K562 (cell line): ENCODE data around the gene TBRG1. TPM values are rescaled to one million over a fixed set of nuclear protein-coding genes. Genes with fewer than 3 reads are reported as not detected.

Experiments
- BCL6 ChIP-seq: fragments of 250-450 bp; sonication (Bioruptor Pico); IDR thresholded peaks from 2 replicates; pipeline ENCODE4 v1.4.0; 2020
- CTBP1 ChIP-seq: fragments of 450-650 bp; IDR thresholded peaks from 2 replicates; pipeline ENCODE4 v1.6.1; 2016; ENCODE audit warnings: borderline replicate concordance
- ETV1 ChIP-seq: fragments of 450-650 bp; conservative IDR thresholded peaks from 2 replicates; pipeline ENCODE4 v1.6.1; 2016; ENCODE audit warnings: missing genetic modification characterization, control low read depth, low read depth, missing compliant biosample characterization
- GABPA ChIP-seq: fragments of 200-800 bp; sonication (Bioruptor generic); conservative IDR thresholded peaks from 2 replicates; pipeline ENCODE4 v1.6.1; 2016; ENCODE audit warnings: low read depth, missing genetic modification characterization, missing compliant biosample characterization
- KDM2B ChIP-seq: fragments of 250-450 bp; sonication (Bioruptor Pico); IDR thresholded peaks from 2 replicates; pipeline ENCODE4 v1.8.0; 2021; ENCODE audit warnings: mild to moderate bottlenecking, moderate library complexity
- KLF13 ChIP-seq: fragments of 450-650 bp; IDR thresholded peaks from 2 replicates; pipeline ENCODE4 v1.6.1; 2016; ENCODE audit warnings: missing genetic modification characterization, low read depth, mild to moderate bottlenecking, missing compliant biosample characterization, moderate library complexity, borderline replicate concordance
- NFXL1 ChIP-seq: fragments of 450-650 bp; formaldehyde crosslinking; IDR thresholded peaks from 2 replicates; pipeline ENCODE4 v1.4.0; 2021; ENCODE audit warnings: mild to moderate bottlenecking
- PCBP1 ChIP-seq: fragments of 200-400 bp; formaldehyde crosslinking; IDR thresholded peaks from 2 replicates; pipeline ENCODE4 v1.6.1; 2018; ENCODE audit warnings: mild to moderate bottlenecking, low read depth, low read length; ENCODE audit not compliant: poor library complexity, severe bottlenecking
- SETDB1 ChIP-seq: IDR thresholded peaks from one replicate; pipeline ENCODE4 v1.6.1; 2012; ENCODE audit warnings: low read length, control low read depth, inconsistent platforms
- SP2 ChIP-seq: IDR thresholded peaks from 2 replicates; pipeline ENCODE4 v1.6.1; 2011; ENCODE audit warnings: mild to moderate bottlenecking, low read depth, low read length, moderate library complexity; ENCODE audit not compliant: poor library complexity, severe bottlenecking; ENCODE audit errors: extremely low read depth
- TAF1 ChIP-seq: IDR thresholded peaks from 2 replicates; pipeline ENCODE4 v1.6.1; 2011; ENCODE audit warnings: mild to moderate bottlenecking, low read length, moderate library complexity; ENCODE audit not compliant: insufficient read depth, control insufficient read depth, severe bottlenecking; ENCODE audit errors: extremely low read depth
- TRIM28 ChIP-seq: fragments of 450-650 bp; IDR thresholded peaks from 2 replicates; pipeline ENCODE4 v1.6.1; 2017
- XRCC4 ChIP-seq: IDR thresholded peaks from one replicate; pipeline ENCODE4 v1.6.1; 2011; ENCODE audit not compliant: insufficient read depth, insufficient read length; ENCODE audit errors: extremely low read depth
- XRCC5 ChIP-seq: fragments of 200-400 bp; formaldehyde crosslinking; IDR thresholded peaks from 2 replicates; pipeline ENCODE4 v1.6.1; 2017; ENCODE audit warnings: low read depth, mild to moderate bottlenecking, low read length
- ZNF263 ChIP-seq: sonication (generic); formaldehyde crosslinking; IDR thresholded peaks from 2 replicates; pipeline ENCODE4 v1.8.0; 2022; ENCODE audit warnings: mild to moderate bottlenecking, missing genetic modification reagents, borderline replicate concordance
- ZNF384 ChIP-seq: IDR thresholded peaks from 2 replicates; pipeline ENCODE4 v1.6.1; 2012; ENCODE audit warnings: low read depth, low read length, improper control_type of control experiment
- ZNF785 ChIP-seq: fragments of 250-450 bp; sonication (Bioruptor Pico); IDR thresholded peaks from 2 replicates; pipeline ENCODE4 v1.4.0; 2020; ENCODE audit warnings: mild to moderate bottlenecking
- polyA plus RNA-seq, 8 experiments: library from polyadenylated mRNA; depleted of rRNA in 4 of 8; stranded (reverse) in 5 of 8; unstranded in 3 of 8; fragments of >200 nt; fragmentation: Nextera tagmentation in 2 of 8; fragmentation: Illumina TruSeq in 1 of 8; extraction: Ambion mirVana in 2 of 8; extraction: Trizol in 1 of 8; gene quantifications; 2 replicates each; pipeline versions ENCODE4 v1.2.1 to v1.2.3, GENCODE V29; 2011 to 2014; ENCODE audit warnings: inconsistent platforms in 1 of 8, missing spikeins in 1 of 8
- total RNA-seq, 7 experiments: library from RNA; depleted of rRNA in 6 of 7; stranded (reverse); fragments of >200 nt in 6 of 7; fragmentation: Illumina TruSeq in 2 of 7; extraction: Trizol in 2 of 7; gene quantifications; 2 replicates each; pipeline versions ENCODE4 v1.2.1 to v1.2.3, GENCODE V29; 2011 to 2021; ENCODE audit warnings: low replicate concordance in 1 of 7
- TF ChIP-seq, protein P1 (sequence below), 2 experiments: fragments of 450-650 bp; IDR thresholded peaks; 2 replicates each; pipeline ENCODE4 v1.6.1; 2016; ENCODE audit warnings: mild to moderate bottlenecking in 2 of 2, borderline replicate concordance in 1 of 2, low read depth in 1 of 2, moderate library complexity in 1 of 2
- TF ChIP-seq, protein P2 (sequence below): fragments of 450-650 bp; formaldehyde crosslinking; IDR thresholded peaks from 2 replicates; pipeline ENCODE4 v1.4.0; 2020; ENCODE audit warnings: mild to moderate bottlenecking

TBRG1 gene
- total and polyA plus RNA-seq, 9 of the 15 experiments (the other 6 are each of a cell fraction or from before 2014, with no cell fraction given), result 8.7 to 30.0 (median 20.2) TPM

DNA sequence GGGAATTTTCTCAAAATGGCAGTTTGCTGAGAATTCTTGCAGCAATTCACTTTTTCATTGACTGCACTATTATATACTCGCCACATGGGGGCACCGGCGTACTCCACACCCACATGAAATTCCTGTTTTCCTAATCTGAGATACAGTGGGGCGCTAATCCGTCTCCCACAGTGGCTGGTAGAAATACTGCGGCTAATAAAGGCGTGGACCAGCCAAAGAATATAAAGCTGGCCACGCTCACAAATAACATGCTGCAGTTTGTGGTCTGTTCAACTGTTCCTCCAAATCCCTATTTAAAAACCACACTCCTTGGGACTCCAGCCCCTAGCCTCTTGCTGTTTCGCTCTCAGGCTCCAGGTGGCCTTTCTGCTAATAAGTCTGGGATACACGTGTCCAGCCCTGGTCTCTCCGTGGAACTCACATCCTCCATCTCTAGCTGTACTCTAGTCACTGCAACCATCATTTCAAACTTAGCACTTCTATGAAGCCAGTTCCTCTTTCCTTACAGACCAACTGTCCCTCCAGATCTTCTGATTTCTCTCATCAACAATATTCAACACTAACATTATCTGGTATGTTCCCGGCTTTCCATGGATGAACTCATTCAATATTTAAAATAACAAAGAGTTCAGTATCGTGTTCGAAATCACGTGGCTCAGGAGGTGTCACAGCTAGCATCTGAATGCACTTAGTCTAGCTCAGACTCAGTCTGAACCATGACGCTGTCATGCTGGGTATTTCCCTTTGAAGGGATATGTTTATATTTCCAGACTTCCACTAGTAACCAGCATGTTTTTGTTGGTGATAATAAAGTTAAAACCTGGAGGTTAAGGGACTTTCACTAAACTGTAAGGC lies 22.0 kb downstream of the TBRG1 start (continued):
- TF ChIP-seq SP2 (no peak), PCBP1 (no peak), KDM2B (no peak), ZNF384 (no peak), TRIM28 (no peak), CTBP1 (peak; percentile 61; the same call in 1 of the 2 replicates), ETV1 (tag) (no peak), ZNF785 (CRISPR knock-in tag) (no peak), SETDB1 (no peak), BCL6 (CRISPR knock-in tag) (no peak), TAF1 (no peak), GABPA (tag) (no peak), XRCC5 (no peak), NFXL1 (CRISPR knock-in tag) (no peak), XRCC4 (no peak), KLF13 (tag) (no peak), ZNF263 (no peak)
- TF ChIP-seq, protein P1, sequence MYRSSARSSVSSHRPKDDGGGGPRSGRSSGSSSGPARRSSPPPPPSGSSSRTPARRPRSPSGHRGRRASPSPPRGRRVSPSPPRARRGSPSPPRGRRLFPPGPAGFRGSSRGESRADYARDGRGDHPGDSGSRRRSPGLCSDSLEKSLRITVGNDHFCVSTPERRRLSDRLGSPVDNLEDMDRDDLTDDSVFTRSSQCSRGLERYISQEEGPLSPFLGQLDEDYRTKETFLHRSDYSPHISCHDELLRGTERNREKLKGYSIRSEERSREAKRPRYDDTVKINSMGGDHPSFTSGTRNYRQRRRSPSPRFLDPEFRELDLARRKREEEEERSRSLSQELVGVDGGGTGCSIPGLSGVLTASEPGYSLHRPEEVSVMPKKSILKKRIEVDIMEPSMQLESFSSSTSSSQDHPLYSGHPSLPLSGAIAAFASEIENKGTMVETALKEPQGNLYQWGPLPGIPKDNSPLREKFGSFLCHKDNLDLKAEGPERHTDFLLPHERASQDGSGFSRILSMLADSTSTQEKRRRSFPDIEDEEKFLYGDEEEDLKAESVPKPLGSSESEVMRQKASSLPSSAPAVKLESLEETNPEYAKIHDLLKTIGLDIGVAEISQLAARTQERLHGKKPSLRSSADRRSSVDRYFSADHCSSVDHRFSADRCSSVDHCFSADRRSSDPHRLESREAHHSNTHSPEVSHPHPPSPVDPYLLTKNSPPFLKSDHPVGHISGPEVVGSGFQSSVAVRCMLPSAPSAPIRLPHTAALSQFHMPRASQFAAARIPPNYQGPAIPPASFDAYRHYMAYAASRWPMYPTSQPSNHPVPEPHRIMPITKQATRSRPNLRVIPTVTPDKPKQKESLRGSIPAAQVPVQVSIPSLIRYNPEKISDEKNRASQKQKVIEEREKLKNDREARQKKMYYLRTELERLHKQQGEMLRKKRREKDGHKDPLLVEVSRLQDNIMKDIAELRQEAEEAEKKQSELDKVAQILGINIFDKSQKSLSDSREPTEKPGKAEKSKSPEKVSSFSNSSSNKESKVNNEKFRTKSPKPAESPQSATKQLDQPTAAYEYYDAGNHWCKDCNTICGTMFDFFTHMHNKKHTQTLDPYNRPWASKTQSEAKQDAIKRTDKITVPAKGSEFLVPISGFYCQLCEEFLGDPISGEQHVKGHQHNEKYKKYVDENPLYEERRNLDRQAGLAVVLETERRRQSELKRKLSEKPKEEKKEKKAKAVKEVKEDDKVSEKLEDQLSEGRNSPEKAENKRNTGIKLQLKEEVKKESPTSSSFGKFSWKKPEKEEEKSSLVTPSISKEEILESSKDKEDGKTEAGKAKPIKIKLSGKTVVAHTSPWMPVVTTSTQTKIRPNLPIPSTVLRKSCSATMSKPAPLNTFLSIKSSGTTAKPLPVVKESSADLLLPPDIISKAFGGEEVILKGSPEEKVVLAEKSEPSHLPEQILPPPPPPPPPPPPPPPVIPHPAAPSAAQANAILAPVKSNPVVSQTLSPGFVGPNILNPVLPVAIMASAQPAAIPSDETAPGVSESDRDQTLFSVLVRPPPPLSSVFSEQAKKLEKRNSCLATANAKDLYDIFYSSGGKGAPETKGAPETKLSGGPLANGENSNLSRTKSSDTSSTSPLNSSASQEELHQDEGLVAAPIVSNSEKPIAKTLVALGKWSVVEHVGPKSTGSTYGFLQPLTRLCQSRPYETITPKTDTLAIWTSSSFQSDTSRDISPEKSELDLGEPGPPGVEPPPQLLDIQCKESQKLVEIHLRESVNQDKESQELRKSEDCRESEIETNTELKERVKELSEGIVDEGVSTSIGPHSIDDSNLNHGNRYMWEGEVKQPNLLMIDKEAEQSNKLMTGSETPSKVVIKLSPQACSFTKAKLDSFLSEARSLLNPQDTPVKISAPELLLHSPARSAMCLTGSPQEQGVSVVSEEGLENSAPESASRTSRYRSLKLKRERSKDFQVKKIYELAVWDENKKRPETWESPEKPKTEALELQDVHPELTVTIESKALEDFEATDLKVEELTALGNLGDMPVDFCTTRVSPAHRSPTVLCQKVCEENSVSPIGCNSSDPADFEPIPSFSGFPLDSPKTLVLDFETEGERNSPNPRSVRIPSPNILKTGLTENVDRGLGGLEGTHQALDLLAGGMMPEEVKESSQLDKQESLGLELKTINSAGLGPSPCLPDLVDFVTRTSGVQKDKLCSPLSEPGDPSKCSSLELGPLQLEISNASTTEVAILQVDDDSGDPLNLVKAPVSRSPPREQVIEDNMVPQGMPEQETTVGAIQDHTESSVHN (IDR thresholded peaks at IDR 0.05; ENCODE audit: borderline replicate concordance in 1 of 2, low read depth in 1 of 2), result no peak
- TF ChIP-seq, protein P2, sequence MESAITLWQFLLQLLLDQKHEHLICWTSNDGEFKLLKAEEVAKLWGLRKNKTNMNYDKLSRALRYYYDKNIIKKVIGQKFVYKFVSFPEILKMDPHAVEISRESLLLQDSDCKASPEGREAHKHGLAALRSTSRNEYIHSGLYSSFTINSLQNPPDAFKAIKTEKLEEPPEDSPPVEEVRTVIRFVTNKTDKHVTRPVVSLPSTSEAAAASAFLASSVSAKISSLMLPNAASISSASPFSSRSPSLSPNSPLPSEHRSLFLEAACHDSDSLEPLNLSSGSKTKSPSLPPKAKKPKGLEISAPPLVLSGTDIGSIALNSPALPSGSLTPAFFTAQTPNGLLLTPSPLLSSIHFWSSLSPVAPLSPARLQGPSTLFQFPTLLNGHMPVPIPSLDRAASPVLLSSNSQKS, result 0 out of 2 replicates have a peak, but pooled peaks have one; percentile 55
